ENCODE data around the gene SLC6A6.

The SLC6A6 gene

GRCh38 chr3:14490255-14490654 is 87.8 kb downstream of the SLC6A6 start:
- DNase-seq, result no peak

GRCh38 chr3:14490831-14491230 is 88.4 kb downstream of the SLC6A6 start:
- no peak for DNase-seq

- no peak for DNase-seq
Observed at GRCh38 chr3:14491396-14492190, 89.2 kb downstream of the SLC6A6 start.

GRCh38 chr3:14492948-14493881 is 90.8 kb downstream of the SLC6A6 start:
- DNase-seq, result no peak

- DNase-seq, result no peak
Observed at GRCh38 chr3:14494279-14494972, 92.0 kb downstream of the SLC6A6 start.

GRCh38 chr3:14494973-14495300 is 92.5 kb downstream of the SLC6A6 start:
- DNase-seq, result no peak

GRCh38 chr3:14496351-14496750 is 93.9 kb downstream of the SLC6A6 start:
- no peak for DNase-seq

GRCh38 chr3:14497321-14497720 is 94.9 kb downstream of the SLC6A6 start:
- no peak for DNase-seq

GRCh38 chr3:14502472-14502871 is 100.1 kb downstream of the SLC6A6 start:
- DNase-seq, result no peak

- DNase-seq, result no peak
Observed at GRCh38 chr3:14503033-14503705, 100.8 kb downstream of the SLC6A6 start.

GRCh38 chr3:14503706-14504065 is 101.3 kb downstream of the SLC6A6 start:
- DNase-seq, result no peak

GRCh38 chr3:14505001-14505802 is 102.8 kb downstream of the SLC6A6 start:
- DNase-seq, result no peak

GRCh38 chr3:14505803-14506500 is 103.5 kb downstream of the SLC6A6 start:
- DNase-seq, result no peak

GRCh38 chr3:14506626-14507304 is 104.4 kb downstream of the SLC6A6 start:
- DNase-seq, result no peak

GRCh38 chr3:14507305-14507741 is 104.9 kb downstream of the SLC6A6 start:
- DNase-seq, result no peak

- DNase-seq, result no peak
Observed at GRCh38 chr3:14507757-14508504, 105.5 kb downstream of the SLC6A6 start.

- DNase-seq, result no peak
Observed at GRCh38 chr3:14508505-14508819, 106.1 kb downstream of the SLC6A6 start.

- DNase-seq, result no peak
Observed at GRCh38 chr3:14508966-14509795, 106.8 kb downstream of the SLC6A6 start.

GRCh38 chr3:14509796-14510100 is 107.3 kb downstream of the SLC6A6 start:
- no peak for DNase-seq

Measured in NCI-H1417 treated with DMSO at 0.1 percent for 48 hours (cell line).